Hepatocyte (in vitro differentiated cells): ENCODE measurements around the gene MBNL1. TPM values are rescaled to one million over a fixed set of nuclear protein-coding genes. Genes with fewer than 3 reads are reported as not detected.

Source experiments
- DNase-seq: peaks from one replicate; pipeline ENCODE4 v3.0.0-alpha.2; 2016; ENCODE audit warnings: low spot score
- H2AFZ ChIP-seq: fragments of 200-600 bp; sonication (generic); 2 replicates; pipeline ENCODE4 v1.6.0; 2016; ENCODE audit warnings: antibody characterized with exemption, mild to moderate bottlenecking
- H3K27ac ChIP-seq: fragments of 200-600 bp; sonication (generic); 2 replicates; pipeline ENCODE4 v1.5.1; 2016; ENCODE audit warnings: mild to moderate bottlenecking
- H3K27me3 ChIP-seq: fragments of 200-600 bp; sonication (generic); 2 replicates; pipeline ENCODE4 v1.6.1; 2016
- H3K36me3 ChIP-seq: fragments of 200-600 bp; sonication (generic); replicated peaks from 2 replicates; pipeline ENCODE4 v1.5.1; 2016; ENCODE audit warnings: low read depth; ENCODE audit not compliant: insufficient read depth
- H3K4me1 ChIP-seq: fragments of 200-600 bp; sonication (generic); 2 replicates; pipeline ENCODE4 v1.5.1; 2016; ENCODE audit warnings: mild to moderate bottlenecking, moderate library complexity; ENCODE audit not compliant: insufficient read depth
- H3K4me2 ChIP-seq: fragments of 200-600 bp; sonication (generic); 2 replicates; pipeline ENCODE4 v1.6.0; 2016
- H3K4me3 ChIP-seq: fragments of 200-600 bp; sonication (generic); 2 replicates; pipeline ENCODE4 v1.5.1; 2016; ENCODE audit warnings: mild to moderate bottlenecking
- H3K79me2 ChIP-seq: fragments of 200-600 bp; sonication (generic); 2 replicates; pipeline ENCODE4 v1.6.0; 2017; ENCODE audit warnings: mild to moderate bottlenecking
- H3K9me2 ChIP-seq: fragments of 200-600 bp; sonication (generic); replicated peaks from 2 replicates; pipeline ENCODE4 v1.6.0; 2017; ENCODE audit warnings: mild to moderate bottlenecking; ENCODE audit not compliant: insufficient read depth
- H3K9me3 ChIP-seq: fragments of 200-600 bp; sonication (generic); 2 replicates; pipeline ENCODE4 v1.5.1; 2016; ENCODE audit warnings: low read depth, mild to moderate bottlenecking
- H4K20me1 ChIP-seq: fragments of 200-600 bp; sonication (generic); 2 replicates; pipeline ENCODE4 v1.6.0; 2016; ENCODE audit warnings: mild to moderate bottlenecking; ENCODE audit not compliant: insufficient read depth, poor library complexity, severe bottlenecking
- CTCF ChIP-seq: fragments of 200-600 bp; sonication (generic); IDR thresholded peaks from 2 replicates; pipeline ENCODE4 v1.5.1; 2016; ENCODE audit warnings: antibody characterized with exemption, mild to moderate bottlenecking; ENCODE audit not compliant: poor library complexity
- EZH2 ChIP-seq: fragments of 200-600 bp; sonication (generic); IDR thresholded peaks from 2 replicates; pipeline ENCODE4 v1.6.1; 2016; ENCODE audit warnings: antibody characterized with exemption, mild to moderate bottlenecking, borderline replicate concordance
- EZH2phosphoT487 ChIP-seq: fragments of 200-600 bp; sonication (generic); IDR thresholded peaks from one replicate; pipeline ENCODE4 v1.6.1; 2018; ENCODE audit warnings: antibody characterized with exemption, mild to moderate bottlenecking, low read depth, moderate library complexity; ENCODE audit not compliant: unreplicated experiment, severe bottlenecking
- WGBS: methylation state at CpG from one replicate; pipeline ENCODE4 v1.1.6; 2016; ENCODE audit warnings: low lambda C conversion rate; ENCODE audit errors: missing lambda C conversion rate; 5-methylcytosine and 5-hydroxymethylcytosine counted together
- polyA plus RNA-seq: library from polyadenylated mRNA; unstranded; fragments of >200 nt; fragmentation: Nextera tagmentation; extraction: Ambion mirVana; gene quantifications from 2 replicates; pipeline ENCODE4 v1.2.1, GENCODE V29; 2016
- total RNA-seq: library from RNA; depleted of rRNA; stranded (reverse); fragments of >200 nt; gene quantifications from 2 replicates; pipeline ENCODE4 v1.2.3, GENCODE V29; 2014

The MBNL1 gene
- total and polyA plus RNA-seq, 2 experiments from 2014 or later: 20.5 to 104 TPM

- Histone ChIP-seq H3K4me2 (no peak overlapping the region), H3K9me2 (no peaks in the 10 kb centered on the region), H4K20me1 (peaks cover 22% of the 10 kb centered on the region), H3K79me2 (peaks cover 94% of the 10 kb centered on the region), H3K4me1 (no peaks in the 10 kb centered on the region), H3K36me3 (no peaks in the 10 kb centered on the region), H3K4me3 (no peak overlapping the region), H3K9me3 (no peaks in the 10 kb centered on the region), H3K27me3 (no peaks in the 10 kb centered on the region), H2AFZ (no peak overlapping the region), H3K27ac (no peak overlapping the region)
- TF ChIP-seq EZH2 (no peak), CTCF (no peak)
- no peak for DNase-seq
- WGBS: 87% methylated on average over 3 of the region's 3 CpGs
These were observed 105.7 kb downstream of the MBNL1 start for GRCh38 chr3:152374262-152374990.

GRCh38 chr3:152375546-152375945 is 106.8 kb downstream of the MBNL1 start:
- H3K4me3 ChIP-seq: no peak overlapping the region
- DNase-seq: no peak
- no peak overlapping the region for H2AFZ ChIP-seq
- no peaks in the 10 kb centered on the region for H3K9me2 ChIP-seq
- no peak overlapping the region for H3K4me2 ChIP-seq
- no peak overlapping the region for H3K27ac ChIP-seq
- no peaks in the 10 kb centered on the region for H3K36me3 ChIP-seq
- TF ChIP-seq EZH2phosphoT487 (no peak), CTCF (no peak), EZH2 (no peak)
- no peaks in the 10 kb centered on the region for H3K4me1 ChIP-seq
- H3K9me3 ChIP-seq: no peaks in the 10 kb centered on the region
- H3K79me2 ChIP-seq: peaks cover 94% of the 10 kb centered on the region
- H4K20me1 ChIP-seq: peaks cover 22% of the 10 kb centered on the region
- H3K27me3 ChIP-seq: no peaks in the 10 kb centered on the region
- WGBS: 90% methylated on average over 3 of the region's 3 CpGs

GRCh38 chr3:152376351-152377183 is 107.8 kb downstream of the MBNL1 start:
- H3K4me2 ChIP-seq: no peak overlapping the region
- no peak for TF ChIP-seq EZH2phosphoT487
- no peak for TF ChIP-seq CTCF
- H3K27ac ChIP-seq: no peak overlapping the region
- WGBS: 91% methylated on average over 9 of the region's 9 CpGs
- H3K27me3 ChIP-seq: no peaks in the 10 kb centered on the region
- peaks cover 94% of the 10 kb centered on the region for H3K79me2 ChIP-seq
- no peak overlapping the region for H2AFZ ChIP-seq
- H3K4me3 ChIP-seq: no peak overlapping the region
- peaks cover 23% of the 10 kb centered on the region for H4K20me1 ChIP-seq
- H3K36me3 ChIP-seq: no peaks in the 10 kb centered on the region
- H3K9me2 ChIP-seq: no peaks in the 10 kb centered on the region
- H3K9me3 ChIP-seq: no peaks in the 10 kb centered on the region
- no peak for DNase-seq
- H3K4me1 ChIP-seq: no peaks in the 10 kb centered on the region
